Stimulated activated CD8-positive, alpha-beta memory T cell treated with anti-CD3 and anti-CD28 coated beads, Interleukin-4, amount 100 ng/mL, for 24 hours (primary cell): ENCODE results near the gene HNRNPU.

Experiments
- DNase-seq: peaks from one replicate; pipeline ENCODE4 v3.0.0-alpha.2; 2020; ENCODE audit warnings: low read depth

HNRNPU gene

GRCh38 chr1:244862699-244863490 is 1.4 kb downstream of the HNRNPU start:
- peak; percentile 97 for DNase-seq

GRCh38 chr1:244862354-244862698 is 2.0 kb downstream of the HNRNPU start:
- no peak for DNase-seq

DNA sequence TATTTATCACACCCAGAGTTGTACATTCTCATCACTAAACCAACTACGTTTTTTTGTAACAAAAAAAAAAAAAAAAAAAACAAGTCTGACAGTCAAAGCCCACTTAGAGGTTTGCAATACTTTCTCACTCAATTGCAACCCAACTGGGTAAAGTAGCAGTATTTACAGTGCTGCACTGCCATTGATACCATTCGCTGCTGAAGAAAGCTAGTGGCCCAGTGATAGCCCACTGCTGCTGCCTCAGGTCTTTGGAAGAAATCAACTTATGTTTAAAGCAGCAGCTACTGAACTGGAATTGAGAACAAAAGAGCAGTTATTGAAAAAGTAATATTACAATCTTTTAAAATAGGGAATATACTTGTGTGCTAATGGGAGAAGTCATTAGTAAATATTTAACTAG is 2.7 kb downstream of the HNRNPU start:
- DNase-seq: no peak

GRCh38 chr1:244860914-244861610 is 3.3 kb downstream of the HNRNPU start:
- DNase-seq: no peak

DNA sequence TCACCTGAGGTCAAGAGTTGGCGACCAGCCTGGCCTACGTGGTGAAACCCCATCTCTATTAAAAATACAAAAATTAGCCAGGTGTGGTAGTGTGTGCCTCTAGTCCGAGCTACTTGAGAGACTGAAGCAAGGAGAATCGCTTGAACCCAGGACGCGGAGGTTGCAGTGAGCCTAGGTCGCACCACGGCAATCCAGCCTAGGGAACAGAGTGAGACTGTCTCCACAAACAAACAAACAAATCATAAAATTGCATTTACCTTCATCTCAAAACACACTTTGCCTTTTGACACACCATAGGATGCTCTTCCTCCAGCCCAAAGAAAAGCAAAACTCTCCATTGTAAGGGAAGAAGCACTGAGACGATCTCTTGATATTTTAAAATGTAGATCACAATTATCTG is 4.3 kb downstream of the HNRNPU start:
- no peak for DNase-seq

- no peak for DNase-seq
Measured at GRCh38 chr1:244858357-244858756, 6.0 kb downstream of the HNRNPU start.

DNA sequence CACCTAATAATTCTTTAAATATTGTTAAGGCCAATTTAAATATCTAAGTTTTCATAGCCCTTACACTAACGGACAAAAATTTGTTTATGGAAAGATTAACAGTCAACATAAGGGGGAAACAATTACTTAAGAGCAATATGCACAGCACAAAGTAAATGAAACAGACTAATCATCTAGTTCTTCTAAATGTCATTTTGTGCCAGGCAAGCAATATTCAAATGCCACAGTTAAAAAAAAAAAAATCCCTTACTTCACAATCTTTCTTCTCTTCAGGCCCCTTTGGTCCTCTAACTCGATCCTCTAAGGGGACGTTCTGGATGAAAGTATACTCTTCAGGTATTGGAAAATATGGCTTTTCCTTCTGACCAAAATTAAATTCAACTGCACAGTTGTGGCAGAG is 6.6 kb downstream of the HNRNPU start:
- DNase-seq: no peak

DNA sequence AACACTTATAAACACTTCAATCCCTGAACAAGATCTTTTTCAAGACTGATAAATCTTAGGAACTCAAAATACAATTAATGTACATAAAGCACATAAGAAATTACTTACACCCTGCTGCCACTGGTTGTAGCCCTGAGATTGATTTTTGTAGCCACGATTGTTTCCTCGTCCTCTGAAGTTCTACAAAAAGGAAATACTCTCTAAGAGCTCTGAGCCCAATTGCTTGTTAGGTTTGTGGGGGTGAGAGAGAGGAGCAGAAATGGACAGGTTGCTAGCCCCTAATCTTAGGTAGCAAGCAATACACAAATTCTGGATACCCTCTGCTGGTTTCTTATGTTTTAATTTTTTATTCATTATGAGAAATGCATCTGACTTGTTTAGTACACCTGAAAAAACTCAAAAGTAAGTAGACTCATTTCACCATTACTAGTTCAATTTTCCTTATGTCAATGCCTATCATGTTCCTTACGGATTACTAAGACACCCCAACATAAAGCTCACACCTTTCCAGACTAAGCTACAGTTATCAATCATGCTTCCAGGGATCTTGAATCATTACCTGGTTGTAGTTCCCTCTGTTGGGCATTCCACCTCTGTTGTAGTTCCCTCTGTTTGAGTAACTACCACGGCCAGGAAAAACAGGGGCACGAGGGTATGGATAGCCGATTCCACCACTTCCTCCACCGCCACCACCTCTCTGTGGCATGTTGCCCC is 9.3 kb downstream of the HNRNPU start:
- no peak for DNase-seq

GRCh38 chr1:244854166-244854565 is 10.2 kb downstream of the HNRNPU start:
- DNase-seq: no peak

DNA sequence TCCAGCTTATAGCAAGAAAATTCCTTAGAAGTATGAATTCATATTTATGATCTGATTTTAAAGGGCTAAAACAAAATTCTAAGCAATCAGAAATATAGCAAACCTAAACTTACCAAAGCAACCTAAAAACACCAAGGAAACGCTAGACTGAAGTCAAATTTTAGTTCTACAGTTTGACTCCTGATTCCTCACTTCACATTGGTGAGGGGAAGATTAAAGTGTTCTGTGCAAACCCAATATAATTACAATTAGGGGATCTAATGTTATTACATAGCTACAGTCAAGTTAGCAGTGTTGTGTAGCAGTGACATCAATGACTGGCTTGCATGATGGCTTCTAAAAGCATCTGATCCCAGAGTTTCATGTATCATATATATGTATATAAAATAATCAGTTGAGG is 11.6 kb downstream of the HNRNPU start:
- no peak for DNase-seq

- DNase-seq: no peak
Measured at GRCh38 chr1:244851546-244852231, 12.7 kb downstream of the HNRNPU start.

DNA sequence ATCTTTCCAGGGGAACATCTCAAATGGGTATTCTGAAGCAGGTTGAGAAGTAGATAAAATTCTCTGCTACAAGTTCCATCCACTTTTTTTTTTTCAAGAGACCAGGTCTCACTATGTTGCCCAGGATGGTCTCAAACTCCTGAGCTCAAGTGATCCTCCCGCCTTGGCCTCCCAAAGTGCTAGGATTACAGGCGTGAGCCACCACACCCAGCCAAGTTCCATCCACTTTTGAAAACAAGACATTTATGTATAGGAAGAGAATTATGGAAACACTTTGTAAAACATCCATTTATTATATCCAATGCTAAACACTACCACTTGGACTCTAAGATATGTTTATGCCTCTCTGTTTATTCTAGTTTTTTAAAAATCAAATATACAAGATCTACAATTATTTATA is 13.4 kb downstream of the HNRNPU start:
- no peak for DNase-seq

DNA sequence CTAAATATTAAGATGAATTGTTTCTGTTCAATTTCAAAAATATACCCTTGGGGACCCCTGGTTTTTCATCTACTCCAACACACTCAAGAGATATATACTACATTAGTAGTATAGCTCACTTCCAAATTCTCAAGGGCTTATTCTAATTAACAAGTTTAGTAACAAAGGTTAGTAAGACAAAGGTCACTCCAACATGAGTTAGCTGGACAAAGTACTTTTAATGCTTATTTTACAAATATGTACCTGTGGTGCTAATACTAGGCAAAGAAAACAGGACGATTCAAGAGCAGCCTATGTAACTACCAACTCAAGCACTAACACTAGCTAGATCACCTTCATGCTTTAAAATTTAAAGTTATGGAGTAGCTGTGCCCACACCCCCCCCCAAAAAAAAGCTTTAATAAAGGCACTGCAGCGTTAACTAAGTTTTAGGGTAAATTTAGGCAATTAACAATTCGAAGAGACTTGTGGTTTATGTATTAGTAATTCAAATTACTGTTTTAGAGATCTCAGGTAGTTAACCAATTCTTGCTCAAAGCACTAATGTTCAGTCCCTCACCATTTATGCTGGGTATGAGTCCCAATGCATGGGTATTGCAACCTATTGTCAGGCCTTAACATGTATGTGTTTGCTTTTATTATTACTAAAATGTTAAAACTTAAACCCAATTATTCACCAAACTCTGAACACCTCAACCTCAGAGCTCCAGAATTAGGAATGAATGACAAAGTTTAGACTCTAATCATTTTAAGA is 14.1 kb downstream of the HNRNPU start:
- no peak for DNase-seq

DNA sequence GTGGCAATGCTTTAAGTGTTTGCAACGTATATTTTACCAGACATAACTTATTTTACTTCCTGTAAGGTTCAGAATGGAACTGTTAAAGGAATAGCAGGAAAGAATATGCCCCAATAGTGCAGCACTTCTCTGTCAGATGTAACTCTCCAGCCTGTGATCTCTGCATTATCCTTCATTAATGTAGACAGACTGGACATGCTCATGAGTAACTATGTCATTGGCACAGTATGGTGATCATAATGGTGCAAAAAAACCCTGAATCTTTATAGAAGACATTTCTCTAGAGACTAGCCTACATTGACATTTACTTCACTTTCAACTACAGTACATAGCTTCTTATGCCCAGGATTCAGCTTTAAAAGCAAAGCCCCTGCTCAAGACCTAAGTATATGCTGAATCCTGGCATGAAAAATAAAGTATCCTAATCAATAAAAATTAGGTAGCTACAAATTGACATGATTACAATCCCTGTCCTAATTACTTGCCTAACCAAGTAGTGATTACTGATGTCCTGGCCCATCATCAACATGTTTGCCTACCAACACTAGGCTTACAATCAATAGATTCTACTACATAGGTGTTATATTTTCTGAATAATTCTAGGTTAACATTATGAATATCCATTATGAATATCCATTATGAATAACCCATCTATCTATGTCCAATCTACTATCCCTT is 15.0 kb downstream of the HNRNPU start:
- no peak for DNase-seq

- DNase-seq: no peak
Measured at GRCh38 chr1:244846653-244847052, 17.7 kb downstream of the HNRNPU start.

- no peak for DNase-seq
Measured at GRCh38 chr1:244844155-244845121, 19.9 kb downstream of the HNRNPU start.

GRCh38 chr1:244843148-244843978 is 21.0 kb downstream of the HNRNPU start:
- no peak for DNase-seq

DNA sequence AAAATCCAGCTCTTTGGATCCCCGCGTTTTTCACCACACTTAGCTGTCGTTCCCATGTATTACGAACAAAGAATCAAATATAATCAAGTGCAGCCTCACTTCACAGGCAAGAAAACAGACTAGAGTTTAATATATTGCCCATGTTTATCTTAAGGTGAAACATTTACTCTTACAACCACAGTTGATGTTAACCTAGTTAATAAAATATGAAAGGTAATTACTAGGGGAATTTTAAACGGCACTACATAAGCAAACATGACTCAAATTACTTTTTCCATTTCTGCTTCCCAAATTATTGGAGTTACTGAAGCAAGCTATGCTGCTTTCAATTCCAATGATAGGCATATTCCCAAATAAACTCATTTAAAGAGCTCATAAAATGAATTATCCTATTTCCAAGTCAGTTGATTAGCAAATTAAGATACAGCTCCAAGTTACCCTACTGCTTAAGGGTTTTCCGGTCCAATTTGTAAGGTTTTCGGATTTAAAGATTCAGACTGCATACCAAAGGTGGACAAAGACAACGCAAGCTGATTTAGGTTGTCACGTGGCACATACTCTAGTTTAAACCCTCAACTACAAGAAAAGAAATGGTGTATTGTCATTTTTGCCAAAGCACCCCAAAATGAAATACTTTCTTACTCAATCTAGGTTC is 22.9 kb downstream of the HNRNPU start:
- DNase-seq: no peak
